ENCODE results near the gene IGFBP6.

Gene IGFBP6

GRCh38 chr12:53060064-53060720, 37.3 kb upstream of the IGFBP6 start:
- DNase-seq, result no peak

DNA sequence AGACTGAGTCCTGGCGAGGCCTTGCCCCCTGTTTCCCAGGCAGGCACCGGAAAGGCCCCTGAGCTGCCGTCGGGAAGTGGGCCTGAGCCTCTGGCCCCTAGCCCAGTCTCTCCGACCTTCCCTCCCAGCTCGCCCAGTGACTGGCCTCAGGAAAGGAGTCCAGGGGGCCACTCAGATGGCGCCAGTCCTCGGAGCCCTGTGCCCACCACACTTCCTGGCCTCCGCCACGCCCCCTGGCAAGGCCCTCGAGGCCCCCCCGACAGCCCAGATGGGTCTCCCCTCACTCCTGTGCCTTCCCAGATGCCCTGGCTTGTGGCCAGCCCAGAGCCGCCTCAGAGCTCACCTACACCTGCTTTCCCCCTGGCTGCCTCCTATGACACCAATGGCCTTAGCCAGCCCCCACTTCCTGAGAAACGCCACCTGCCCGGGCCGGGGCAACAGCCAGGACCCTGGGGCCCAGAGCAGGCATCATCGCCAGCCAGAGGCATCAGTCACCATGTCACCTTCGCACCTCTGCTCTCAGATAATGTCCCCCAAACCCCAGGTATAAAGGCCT, 36.7 kb upstream of the IGFBP6 start:
- no peak for DNase-seq

DNA sequence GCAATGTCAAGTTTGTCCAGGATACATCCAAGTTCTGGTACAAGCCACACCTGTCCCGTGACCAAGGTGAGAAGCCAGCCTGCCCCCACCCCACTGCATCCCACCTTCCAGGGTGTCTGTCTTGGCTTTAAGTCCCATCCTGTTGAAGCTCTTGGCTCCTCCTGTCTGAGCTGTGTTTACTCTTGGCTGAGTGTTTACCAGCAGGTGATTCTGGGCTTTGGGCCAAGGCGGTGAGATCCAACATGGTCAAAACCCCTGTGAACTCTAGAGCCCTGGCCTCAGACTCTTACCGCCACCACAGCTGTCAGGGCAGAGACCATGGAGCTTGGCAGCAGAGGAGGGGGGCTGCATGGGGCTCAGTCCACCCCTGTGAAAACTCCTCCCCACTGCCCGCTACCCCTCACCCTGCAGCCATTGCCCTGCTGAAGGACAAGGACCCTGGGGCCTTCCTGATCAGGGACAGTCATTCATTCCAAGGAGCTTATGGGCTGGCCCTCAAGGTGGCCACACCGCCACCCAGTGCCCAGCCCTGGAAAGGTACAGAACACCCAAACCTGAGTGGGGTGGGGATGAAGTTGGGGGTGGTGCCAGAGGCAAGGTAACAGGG, 36.0 kb upstream of the IGFBP6 start:
- DNase-seq, result no peak

- DNase-seq, result no peak
Measured at GRCh38 chr12:53062011-53062961, 35.2 kb upstream of the IGFBP6 start.

GRCh38 chr12:53062977-53063707, 34.3 kb upstream of the IGFBP6 start:
- DNase-seq, result no peak

- DNase-seq, result no peak
Measured at GRCh38 chr12:53063708-53064612, 33.5 kb upstream of the IGFBP6 start.

- no peak for DNase-seq
Measured at GRCh38 chr12:53064613-53065436, 32.6 kb upstream of the IGFBP6 start.

DNA sequence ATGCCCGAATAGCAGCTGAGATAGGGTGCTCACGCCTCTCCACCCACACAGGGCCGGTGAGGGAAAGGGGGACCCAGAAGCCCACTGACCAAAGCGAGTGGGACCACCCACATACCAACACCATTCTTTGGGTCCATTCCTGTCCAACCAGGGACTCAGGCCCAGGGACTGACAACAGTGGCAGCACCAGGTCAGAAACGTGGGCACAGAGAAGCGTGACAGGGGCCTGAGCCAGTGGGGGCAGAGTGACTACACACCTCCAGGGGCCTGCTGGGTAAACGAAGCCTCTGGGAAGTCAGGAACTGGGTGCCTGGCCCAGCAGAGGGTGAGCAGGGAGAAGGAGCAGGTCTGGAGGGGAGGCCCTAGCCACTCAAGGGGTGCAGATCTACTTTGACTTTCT, 32.0 kb upstream of the IGFBP6 start:
- no peak for DNase-seq

- DNase-seq, result peak; percentile 54
Measured at GRCh38 chr12:53065975-53066931, 31.2 kb upstream of the IGFBP6 start.

GRCh38 chr12:53067074-53067992, 30.1 kb upstream of the IGFBP6 start:
- DNase-seq, result no peak

- no peak for DNase-seq
Measured at GRCh38 chr12:53067993-53068770, 29.3 kb upstream of the IGFBP6 start.

GRCh38 chr12:53068811-53069585, 28.5 kb upstream of the IGFBP6 start:
- DNase-seq, result no peak

GRCh38 chr12:53069621-53070410, 27.7 kb upstream of the IGFBP6 start:
- no peak for DNase-seq

- no peak for DNase-seq
Measured at GRCh38 chr12:53070877-53071492, 26.5 kb upstream of the IGFBP6 start.
